PC-9 (cell line): Measurements from ENCODE around the gene CAPS2.

Experiments used
- CTCF ChIP-seq: fragments of 200-600 bp; sonication (generic); conservative IDR thresholded peaks from 2 replicates; pipeline ENCODE4 v1.6.1; 2017; ENCODE audit warnings: mixed run types, antibody characterized with exemption, mild to moderate bottlenecking, moderate library complexity
- EZH2 ChIP-seq: fragments of 200-600 bp; sonication (generic); IDR thresholded peaks from 2 replicates; pipeline ENCODE4 v1.8.0; 2017; ENCODE audit warnings: antibody characterized with exemption, low read depth

GRCh38 chr12:75239987-75240386, 90.1 kb downstream of the CAPS2 start:
- TF ChIP-seq CTCF (no peak), EZH2 (no peak)
